ENCODE measurements around the gene STK10. TPM values are rescaled to one million over a fixed set of nuclear protein-coding genes. Genes with fewer than 3 reads are reported as not detected.

Gene STK10
- total RNA-seq, 2 donors from 2014 or later: 199 to 218 TPM

GRCh38 chr5:172101547-172102217, 86.3 kb downstream of the STK10 start:
- peaks cover 5% of the 10 kb centered on the region for H3K9me3 Mint-ChIP-seq
- peak; percentile 23 for DNase-seq (ENCODE audit: low spot score)
- H3K27me3 Mint-ChIP-seq: no peaks in the 10 kb centered on the region
- H3K4me1 Mint-ChIP-seq (ENCODE audit: low read depth in 2 of 2): peaks cover 40 to 43% of the 10 kb centered on the region in 2 donors
- ATAC-seq: no peak
- H3K27ac Mint-ChIP-seq: peak overlapping the region in 1 of 2 donors; percentile 67
- H3K4me3 Mint-ChIP-seq: no peak overlapping the region
- peaks cover 13% of the 10 kb centered on the region for H3K36me3 Mint-ChIP-seq

- ATAC-seq: no peak
- peak; percentile 39 for DNase-seq (ENCODE audit: low spot score)
- Mint-ChIP-seq H3K4me1 (ENCODE audit: low read depth in 2 of 2) (peaks cover 34 to 38% of the 10 kb centered on the region in 2 donors), H3K4me3 (peak overlapping the region; percentile 2), H3K36me3 (peaks cover 13% of the 10 kb centered on the region), H3K27me3 (no peaks in the 10 kb centered on the region), H3K27ac (peak overlapping the region; percentile 29 to 58), H3K9me3 (peaks cover 5% of the 10 kb centered on the region)
Observed at GRCh38 chr5:172098883-172099282, 89.1 kb downstream of the STK10 start.

- Mint-ChIP-seq H3K9me3 (peaks cover 5% of the 10 kb centered on the region), H3K27ac (peak overlapping the region; percentile 29 to 58), H3K4me1 (ENCODE audit: low read depth in 2 of 2) (peaks cover 32% of the 10 kb centered on the region in 2 donors), H3K36me3 (peaks cover 13% of the 10 kb centered on the region), H3K27me3 (no peaks in the 10 kb centered on the region), H3K4me3 (no peak overlapping the region)
- ATAC-seq: no peak
- DNase-seq (ENCODE audit: low spot score): peak; percentile 0
Observed at GRCh38 chr5:172098046-172098445, 90.0 kb downstream of the STK10 start.

GRCh38 chr5:172097356-172097755, 90.7 kb downstream of the STK10 start:
- Mint-ChIP-seq H3K27ac (peak overlapping the region; percentile 29 to 58), H3K36me3 (peaks cover 11% of the 10 kb centered on the region), H3K27me3 (no peaks in the 10 kb centered on the region), H3K4me1 (ENCODE audit: low read depth in 2 of 2) (peaks cover 31% of the 10 kb centered on the region in 2 donors), H3K9me3 (peaks cover 5% of the 10 kb centered on the region), H3K4me3 (no peak overlapping the region)
- no peak for ATAC-seq
- peak; percentile 23 for DNase-seq (ENCODE audit: low spot score)

GRCh38 chr5:172096207-172096940, 91.7 kb downstream of the STK10 start:
- Mint-ChIP-seq H3K4me3 (no peak overlapping the region), H3K36me3 (peaks cover 7% of the 10 kb centered on the region), H3K9me3 (peaks cover 5% of the 10 kb centered on the region), H3K4me1 (ENCODE audit: low read depth in 2 of 2) (peaks cover 21 to 22% of the 10 kb centered on the region in 2 donors), H3K27ac (peak overlapping the region in 1 of 2 donors; percentile 50), H3K27me3 (no peaks in the 10 kb centered on the region)
- ATAC-seq (no peak), DNase-seq (ENCODE audit: low spot score) (peak; percentile 51)

GRCh38 chr5:172095368-172096206, 92.4 kb downstream of the STK10 start:
- ATAC-seq (no peak), DNase-seq (ENCODE audit: low spot score) (peak; percentile 48)
- Mint-ChIP-seq H3K36me3 (peaks cover 7% of the 10 kb centered on the region), H3K27ac (peak overlapping the region in 1 of 2 donors; percentile 39), H3K4me1 (ENCODE audit: low read depth in 2 of 2) (peaks cover 20 to 22% of the 10 kb centered on the region in 2 donors), H3K9me3 (peaks cover 5% of the 10 kb centered on the region), H3K27me3 (no peaks in the 10 kb centered on the region), H3K4me3 (no peak overlapping the region)

GRCh38 chr5:172093965-172094364, 94.1 kb downstream of the STK10 start:
- H3K27ac Mint-ChIP-seq: no peak overlapping the region

GRCh38 chr5:172093559-172093958, 94.5 kb downstream of the STK10 start:
- no peaks in the 10 kb centered on the region for H3K9me3 Mint-ChIP-seq
- H3K4me1 Mint-ChIP-seq (ENCODE audit: low read depth in 2 of 2): peaks cover 25 to 26% of the 10 kb centered on the region in 2 donors
- no peak overlapping the region for H3K4me3 Mint-ChIP-seq
- H3K27me3 Mint-ChIP-seq: no peaks in the 10 kb centered on the region
- DNase-seq (ENCODE audit: low spot score) (no peak), ATAC-seq (no peak)
- H3K36me3 Mint-ChIP-seq: peaks cover 10% of the 10 kb centered on the region
- H3K27ac Mint-ChIP-seq: peak overlapping the region in 1 of 2 donors; percentile 39

More at GRCh38 chr5:172093965-172094364, 94.1 kb downstream of the STK10 start:
- H3K4me3 Mint-ChIP-seq: no peak overlapping the region
- H3K27me3 Mint-ChIP-seq: no peaks in the 10 kb centered on the region
- DNase-seq (ENCODE audit: low spot score): no peak
- H3K4me1 Mint-ChIP-seq (ENCODE audit: low read depth in 2 of 2): peaks cover 26 to 28% of the 10 kb centered on the region in 2 donors
- peaks cover 15% of the 10 kb centered on the region for H3K36me3 Mint-ChIP-seq
- no peak for ATAC-seq
- peaks cover 3% of the 10 kb centered on the region for H3K9me3 Mint-ChIP-seq

GRCh38 chr5:172091956-172092732, 95.9 kb downstream of the STK10 start:
- Mint-ChIP-seq H3K27ac (no peak overlapping the region), H3K36me3 (peaks cover 10% of the 10 kb centered on the region), H3K4me1 (ENCODE audit: low read depth in 2 of 2) (peaks cover 12 to 14% of the 10 kb centered on the region in 2 donors), H3K9me3 (no peaks in the 10 kb centered on the region), H3K27me3 (no peaks in the 10 kb centered on the region), H3K4me3 (no peak overlapping the region)
- DNase-seq (ENCODE audit: low spot score): no peak
- ATAC-seq: no peak

GRCh38 chr5:172090976-172091547, 97.0 kb downstream of the STK10 start:
- DNase-seq (ENCODE audit: low spot score) (no peak), ATAC-seq (no peak)
- Mint-ChIP-seq H3K27ac (no peak overlapping the region), H3K4me1 (ENCODE audit: low read depth in 2 of 2) (peaks cover 12 to 15% of the 10 kb centered on the region in 2 donors), H3K36me3 (peaks cover 10% of the 10 kb centered on the region), H3K4me3 (no peak overlapping the region), H3K9me3 (no peaks in the 10 kb centered on the region), H3K27me3 (no peaks in the 10 kb centered on the region)

GRCh38 chr5:172089298-172090117, 98.5 kb downstream of the STK10 start:
- peaks cover 14 to 18% of the 10 kb centered on the region in 2 donors for H3K4me1 Mint-ChIP-seq (ENCODE audit: low read depth in 2 of 2)
- peak overlapping the region; percentile 1 to 23 for H3K27ac Mint-ChIP-seq
- H3K4me3 Mint-ChIP-seq: no peak overlapping the region
- no peaks in the 10 kb centered on the region for H3K27me3 Mint-ChIP-seq
- DNase-seq (ENCODE audit: low spot score) (no peak), ATAC-seq (no peak)
- H3K36me3 Mint-ChIP-seq: peaks cover 10% of the 10 kb centered on the region
- H3K9me3 Mint-ChIP-seq: no peaks in the 10 kb centered on the region

GRCh38 chr5:172088801-172089200, 99.2 kb downstream of the STK10 start:
- DNase-seq (ENCODE audit: low spot score): no peak
- no peak for ATAC-seq
- Mint-ChIP-seq H3K36me3 (peaks cover 10% of the 10 kb centered on the region), H3K4me3 (no peak overlapping the region), H3K4me1 (ENCODE audit: low read depth in 2 of 2) (peaks cover 14 to 18% of the 10 kb centered on the region in 2 donors), H3K27me3 (no peaks in the 10 kb centered on the region), H3K9me3 (no peaks in the 10 kb centered on the region), H3K27ac (peak overlapping the region; percentile 1 to 23)

Measured in natural killer cell treated with Interleukin-12 subunit alpha and Interleukin-12 subunit beta and Interleukin-15 and Interleukin-18, amount 100 ng/mL, for 72 hours (primary cell).